SK-N-DZ (cell line): ENCODE measurements around the gene CA11.

Experiments used
- DNase-seq: peaks from one replicate; pipeline ENCODE4 v3.0.0-alpha.2; 2015; ENCODE audit warnings: low spot score

The CA11 gene

GRCh38 chr19:48629599-48630295 lies 16.2 kb downstream of the CA11 start:
- DNase-seq = no peak

- no peak for DNase-seq
These were observed 16.7 kb downstream of the CA11 start for GRCh38 chr19:48629297-48629598.

- DNase-seq = no peak
These were observed 17.3 kb downstream of the CA11 start for GRCh38 chr19:48628486-48629296.

- no peak for DNase-seq
These were observed 18.1 kb downstream of the CA11 start for GRCh38 chr19:48627865-48628314.

DNA sequence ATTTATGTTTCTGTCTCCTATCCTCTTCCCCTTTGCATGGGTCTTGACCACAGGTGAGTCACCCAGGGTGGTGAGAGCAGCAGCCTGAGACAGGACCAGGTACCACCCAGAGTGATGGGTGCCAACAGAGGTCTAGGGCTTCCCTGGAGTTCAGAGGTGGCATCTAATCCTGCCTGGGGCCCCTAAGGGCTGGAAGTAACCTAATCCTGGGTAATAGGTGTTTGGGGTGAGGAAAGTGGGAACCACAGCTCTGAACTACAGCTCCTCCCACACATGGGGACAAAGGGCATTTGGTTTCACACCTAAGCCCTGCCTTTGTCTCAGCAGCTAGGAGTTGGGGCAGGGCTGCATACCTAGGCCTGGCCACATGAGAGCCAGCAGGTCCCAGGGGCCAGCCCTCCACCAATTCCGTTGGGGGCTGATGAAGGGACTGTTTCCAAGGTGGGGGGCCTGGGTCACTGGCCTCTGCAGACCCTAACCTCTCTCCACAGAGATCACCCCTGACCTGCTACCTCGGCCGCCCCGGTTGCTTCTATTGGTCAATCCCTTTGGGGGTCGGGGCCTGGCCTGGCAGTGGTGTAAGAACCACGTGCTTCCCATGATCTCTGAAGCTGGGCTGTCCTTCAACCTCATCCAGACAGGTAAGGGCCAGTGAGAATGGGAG lies 18.7 kb downstream of the CA11 start:
- DNase-seq = no peak

GRCh38 chr19:48625891-48626327 lies 20.1 kb downstream of the CA11 start:
- no peak for DNase-seq

- no peak for DNase-seq
These were observed 20.9 kb downstream of the CA11 start for GRCh38 chr19:48624791-48625723.

DNA sequence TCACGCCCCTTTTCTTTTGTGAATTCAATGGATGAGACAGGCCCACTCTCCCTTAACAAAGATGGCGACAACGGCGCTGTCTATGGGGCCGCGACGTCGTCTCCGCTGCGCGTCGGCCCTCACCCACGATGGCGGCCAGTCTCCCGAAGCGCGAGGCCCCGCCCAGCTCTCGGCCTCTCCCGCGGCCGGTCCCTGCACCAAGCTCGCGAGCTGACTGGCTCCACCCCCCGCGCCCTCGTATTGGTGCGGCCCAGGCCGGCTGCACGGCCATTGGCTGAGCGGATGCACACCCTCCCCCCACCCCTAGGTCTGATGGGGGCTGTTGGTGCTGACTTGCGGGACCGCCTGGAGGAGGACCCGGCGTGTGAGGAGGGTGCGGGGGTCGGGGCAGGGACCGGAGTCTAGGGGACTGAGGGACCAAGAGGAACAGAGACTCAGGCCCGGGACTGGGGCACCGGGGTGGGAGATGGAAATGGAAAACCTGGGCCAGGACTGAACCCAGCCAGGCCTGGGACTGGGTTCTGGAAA lies 21.9 kb downstream of the CA11 start:
- DNase-seq = peak; percentile 95

- DNase-seq = peak; percentile 72
These were observed 22.4 kb downstream of the CA11 start for GRCh38 chr19:48623556-48624066.

DNA sequence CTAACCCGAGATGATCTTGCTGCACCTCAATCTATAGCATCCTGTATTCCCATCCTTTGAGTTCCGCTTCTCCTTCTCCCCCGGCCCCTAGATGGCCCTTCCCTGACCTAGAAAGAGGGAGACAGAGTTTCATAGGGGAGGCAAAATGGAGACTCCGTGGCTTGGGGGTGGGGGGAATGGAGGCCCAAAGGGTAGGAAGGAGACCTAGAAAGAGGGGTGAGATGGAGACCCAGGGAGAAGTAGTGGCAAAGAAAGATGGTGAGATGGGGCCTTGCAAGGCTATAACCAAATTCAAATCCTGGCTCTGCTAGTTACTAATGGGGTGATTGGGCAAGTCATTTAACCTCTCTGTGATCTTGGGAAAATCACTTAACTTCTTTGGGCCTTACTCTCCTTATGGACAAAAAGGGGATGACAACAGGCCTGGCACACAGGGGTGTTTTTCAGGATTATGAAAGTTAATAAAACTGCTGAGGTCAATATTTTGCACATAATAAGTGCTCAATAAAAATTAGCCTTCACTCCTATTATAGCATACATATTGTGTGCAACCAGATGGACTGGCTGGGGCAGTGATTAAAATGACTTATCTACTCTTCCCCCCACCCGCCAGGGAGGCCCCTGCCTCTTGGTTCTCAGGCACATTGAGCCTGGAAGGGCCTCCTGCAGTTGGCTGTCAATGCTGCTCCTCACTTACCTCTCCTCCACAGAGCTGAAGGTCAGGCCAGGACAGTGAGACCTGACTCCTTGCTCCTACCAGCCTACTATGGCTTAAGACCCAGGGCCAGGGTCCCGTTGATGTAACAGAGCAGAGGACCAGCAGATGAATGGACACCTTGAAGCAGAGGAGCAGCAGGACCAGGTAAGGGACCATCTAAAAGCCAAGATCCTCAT lies 26.0 kb downstream of the CA11 start:
- DNase-seq = no peak

DNA sequence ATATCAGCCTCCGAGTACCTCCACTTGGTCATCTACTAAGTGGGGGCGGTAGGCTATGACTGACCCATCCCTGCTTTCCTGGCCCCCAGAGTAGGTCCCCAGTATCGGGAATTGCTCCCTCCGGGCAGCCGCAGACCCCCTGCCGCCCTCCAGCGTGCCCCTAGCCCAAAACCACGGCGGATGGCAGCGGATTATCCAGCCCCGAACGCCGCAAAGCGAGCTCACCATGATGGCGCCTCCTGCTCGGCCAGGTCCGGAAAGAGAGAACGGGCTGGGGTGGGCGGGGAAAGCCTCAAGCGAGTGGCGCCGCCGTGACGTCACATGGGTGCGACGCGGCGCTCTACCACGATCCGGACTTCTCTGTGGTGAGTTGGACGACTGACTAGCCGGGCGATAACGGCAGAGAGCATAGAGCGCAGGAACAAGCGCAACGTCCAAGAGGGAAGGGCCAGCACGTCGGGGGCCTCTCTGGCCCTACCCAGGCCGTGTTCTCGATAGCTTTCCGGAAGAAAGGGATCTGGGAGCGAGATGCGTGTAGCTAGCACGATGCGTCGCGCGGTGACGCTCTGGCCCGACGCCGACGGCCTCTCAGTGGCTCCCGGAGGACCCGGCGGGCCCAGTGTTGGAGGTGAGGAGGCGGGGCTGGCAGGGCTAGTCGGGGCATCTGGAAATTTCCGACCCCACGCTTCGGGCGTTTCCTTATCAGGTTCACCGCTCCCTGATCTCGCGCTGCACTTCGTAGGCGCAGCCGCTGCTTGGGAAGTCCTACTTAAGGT lies 26.9 kb downstream of the CA11 start, which contains the start of the genes RPL18 and SPHK2:
Gene RPL18 (minus strand): TSS at position 263 of the 776 bp plus-strand sequence. CDS start 35 bp downstream, at position 228.
Gene SPHK2 (plus strand): TSS at position 591 of the 776 bp plus-strand sequence. CDS start 1,009 bp downstream, outside the sequence.
- DNase-seq = peak; percentile 98

DNA sequence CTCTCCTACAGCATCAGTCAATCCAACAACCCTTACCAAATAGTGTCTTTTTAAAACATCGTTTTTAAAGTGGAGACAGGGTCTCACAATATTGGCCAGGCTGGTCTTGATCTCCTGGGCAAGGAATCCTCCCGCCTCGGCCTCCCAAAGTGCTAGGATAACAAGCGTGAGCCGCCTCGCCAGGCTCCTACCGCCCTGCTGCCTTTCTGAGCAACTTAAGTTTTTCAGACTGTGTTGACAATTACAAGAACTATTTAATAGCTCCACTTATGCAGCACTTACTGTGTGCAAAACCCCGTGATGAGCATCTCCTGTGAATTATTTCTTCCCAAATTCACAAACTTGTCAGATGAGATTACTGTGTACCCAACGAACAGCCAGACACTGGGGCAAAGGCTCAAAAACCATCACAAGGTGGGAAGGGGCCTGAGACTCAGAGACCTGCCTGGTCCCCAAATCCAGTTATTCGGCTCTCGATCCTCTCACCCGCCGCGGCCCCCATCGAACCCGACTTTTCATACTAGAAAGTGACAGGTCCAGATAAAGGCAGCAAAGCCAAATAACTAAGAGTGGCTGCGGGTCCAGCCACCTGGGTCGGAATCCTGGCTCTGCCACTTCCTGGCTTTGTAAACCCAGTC lies 27.6 kb downstream of the CA11 start:
- DNase-seq = no peak

DNA sequence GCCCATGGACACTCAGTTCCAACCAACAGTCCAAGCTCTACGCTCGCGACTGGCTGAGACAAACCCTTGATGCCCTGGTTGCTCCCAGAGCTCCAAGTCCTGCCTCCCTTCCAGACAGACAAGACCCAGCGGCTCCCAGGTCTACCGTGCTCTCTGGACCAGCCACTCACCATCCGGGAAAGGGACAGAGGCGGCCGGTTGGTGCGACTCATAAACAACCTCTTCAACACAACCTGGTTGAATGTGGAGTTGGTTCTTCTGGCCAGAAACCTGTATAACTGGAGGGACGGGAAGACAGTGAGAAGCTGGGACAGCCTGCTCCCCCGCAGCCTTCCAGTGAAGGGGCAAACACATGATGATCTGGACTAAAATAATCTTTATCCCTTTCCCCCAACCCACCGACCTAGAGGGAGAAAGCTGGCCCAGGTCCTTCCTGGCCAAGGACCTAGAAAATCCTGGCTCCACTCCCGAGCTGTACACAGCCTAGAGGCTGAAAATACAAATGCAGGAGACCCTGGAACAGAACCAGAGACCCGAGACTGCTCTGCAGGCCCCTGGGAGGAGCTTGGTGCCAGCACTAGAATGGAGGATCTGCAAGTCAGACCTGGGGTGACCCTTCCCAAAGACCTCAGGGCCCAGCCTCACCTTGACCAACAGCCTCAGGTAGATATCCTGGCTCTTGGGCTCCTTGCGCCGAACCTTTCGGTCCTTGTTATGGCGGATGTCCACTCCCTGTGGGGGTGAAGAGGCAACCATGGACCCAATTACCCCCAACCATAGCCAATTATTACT lies 28.6 kb downstream of the CA11 start:
- no peak for DNase-seq

DNA sequence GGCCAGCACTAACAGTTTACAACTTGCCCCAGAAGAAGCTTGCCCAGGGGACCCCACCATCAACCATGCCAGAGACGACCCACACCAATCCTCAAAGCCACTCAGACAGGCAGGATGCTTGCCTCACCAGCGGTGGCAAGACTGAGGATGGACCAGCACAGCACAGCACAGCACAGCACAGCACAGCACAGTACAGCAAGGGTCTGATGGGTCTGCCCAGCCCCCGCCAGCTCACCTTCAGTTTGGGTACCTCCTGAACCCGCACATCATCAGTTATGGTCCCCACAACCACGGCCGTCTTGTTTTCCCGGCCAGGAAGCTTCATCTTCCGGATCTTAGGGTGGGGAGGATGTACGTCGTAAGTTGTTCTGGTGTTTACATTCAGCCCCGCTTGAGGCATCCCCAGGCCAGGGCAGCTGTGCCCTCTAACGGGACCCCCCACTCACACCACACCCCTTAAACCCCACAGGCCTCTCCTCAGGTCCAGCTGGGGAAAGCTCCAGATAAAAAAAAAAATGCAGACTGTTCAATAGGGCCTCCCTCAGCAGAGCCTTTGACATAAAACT lies 29.4 kb downstream of the CA11 start:
- DNase-seq = no peak

DNA sequence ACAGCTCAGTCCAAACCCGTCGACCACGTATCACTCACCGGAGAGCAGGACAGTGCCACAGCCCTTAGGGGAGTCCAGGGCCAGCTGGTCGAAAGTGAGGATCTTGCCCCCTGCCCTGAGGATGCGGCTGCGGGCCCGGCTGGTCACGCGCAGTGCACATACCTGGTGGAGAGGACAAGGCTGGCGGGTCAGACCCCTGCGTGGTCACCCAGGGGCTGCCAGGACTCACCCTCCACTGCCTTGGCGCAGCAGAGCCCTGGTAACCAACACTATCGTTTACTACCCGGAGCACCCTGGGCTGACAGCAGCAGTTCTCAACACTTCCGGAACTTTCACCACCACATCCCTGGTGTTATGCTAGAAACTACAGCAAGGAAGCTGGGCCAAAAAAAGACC lies 29.9 kb downstream of the CA11 start:
- DNase-seq = no peak

DNA sequence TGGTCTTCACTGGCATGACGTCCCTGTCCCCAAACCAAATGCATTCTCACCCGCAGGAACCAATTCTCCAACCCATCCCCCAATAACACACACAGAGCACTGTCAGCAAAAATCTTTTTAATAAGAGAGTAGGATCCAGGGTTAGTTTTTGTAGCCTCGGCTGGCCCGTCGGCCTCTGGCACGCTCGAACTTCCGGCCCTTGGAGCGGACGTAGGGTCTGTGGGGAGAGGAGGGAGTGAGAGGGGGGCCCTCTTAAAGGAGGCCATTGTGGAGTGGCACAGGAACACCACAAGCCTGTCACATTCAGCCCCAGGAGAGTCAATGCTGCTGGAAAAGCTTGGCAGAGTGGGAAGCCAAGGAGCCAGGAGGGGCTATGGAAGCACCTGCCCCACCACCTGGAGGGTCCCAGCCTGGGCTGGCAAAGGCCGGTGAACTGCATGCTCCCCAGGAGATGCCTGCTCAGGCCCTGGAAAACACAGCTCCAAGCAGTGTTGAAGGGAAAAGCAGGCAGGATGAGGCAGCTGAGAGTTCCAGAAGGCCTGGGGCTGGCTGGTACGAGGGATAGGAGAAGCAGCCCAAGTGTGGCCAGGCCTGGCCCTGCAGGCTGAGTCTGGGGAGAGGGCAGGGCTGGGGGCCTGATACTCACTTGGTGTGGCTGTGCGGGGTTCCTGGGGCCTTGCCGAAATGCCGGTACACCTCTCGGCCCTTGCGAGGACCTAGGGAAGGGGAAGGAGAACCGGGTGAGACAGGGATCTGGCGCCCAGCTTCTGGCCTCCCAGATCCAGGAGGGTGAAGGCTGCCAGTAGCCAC lies 30.6 kb downstream of the CA11 start:
- no peak for DNase-seq
